ENCODE data around the gene PLA2G4E.

The PLA2G4E gene

DNA sequence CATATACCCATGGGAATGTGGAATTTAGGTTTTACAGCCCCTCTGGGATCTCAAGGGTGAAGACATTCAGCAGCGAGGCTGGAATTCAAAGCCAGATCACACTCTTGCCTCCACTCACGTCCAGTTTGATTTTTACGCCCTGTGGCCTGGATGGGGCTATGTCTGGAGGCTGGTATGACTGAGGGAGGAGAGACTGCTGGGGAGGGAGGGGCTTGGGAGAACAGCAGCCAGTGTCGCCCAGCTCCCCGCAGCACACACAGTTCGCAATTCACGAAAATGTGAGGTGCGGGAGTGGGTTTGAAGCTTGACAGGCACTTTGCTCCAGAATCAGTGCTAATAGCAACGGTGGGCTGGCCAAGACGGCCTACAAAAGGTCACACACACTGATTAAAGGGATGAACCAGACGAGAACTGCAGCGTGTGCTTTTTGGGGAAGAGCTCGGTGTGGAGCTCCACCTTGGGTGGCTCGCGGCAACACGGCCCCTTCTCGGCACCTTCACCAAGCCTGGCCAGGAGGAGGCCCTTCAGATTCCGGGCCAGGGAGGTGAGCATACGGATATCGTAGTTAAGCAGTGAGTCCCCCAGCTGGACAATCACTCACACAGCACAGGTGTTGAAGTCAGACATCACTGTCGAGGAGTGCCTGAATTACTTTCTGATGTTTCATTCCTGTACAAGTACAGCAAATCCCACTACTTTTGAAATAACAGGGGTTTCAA is 64.9 kb downstream of the PLA2G4E start:
- DNase-seq (ENCODE audit: low spot score), result no peak

DNA sequence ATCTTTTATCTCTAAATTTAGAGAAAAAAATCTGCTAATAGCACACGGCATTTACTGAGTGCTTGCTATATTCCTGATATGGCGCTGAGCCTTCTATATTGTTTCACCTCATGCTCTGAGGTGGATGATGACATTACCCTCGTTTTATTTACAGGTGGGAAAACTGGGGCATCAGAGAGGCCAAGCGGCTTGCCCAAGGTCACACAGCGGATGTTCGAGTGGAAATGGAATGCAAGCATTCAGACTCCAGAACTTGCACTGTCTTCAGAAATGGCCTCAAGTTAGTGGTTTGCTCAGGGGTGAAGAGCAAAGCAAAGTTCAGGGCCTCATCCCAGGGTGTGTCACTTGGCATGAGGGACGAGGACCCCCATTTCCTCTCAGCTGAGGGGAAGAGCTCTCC is 65.7 kb downstream of the PLA2G4E start:
- no peak for DNase-seq (ENCODE audit: low spot score)

DNA sequence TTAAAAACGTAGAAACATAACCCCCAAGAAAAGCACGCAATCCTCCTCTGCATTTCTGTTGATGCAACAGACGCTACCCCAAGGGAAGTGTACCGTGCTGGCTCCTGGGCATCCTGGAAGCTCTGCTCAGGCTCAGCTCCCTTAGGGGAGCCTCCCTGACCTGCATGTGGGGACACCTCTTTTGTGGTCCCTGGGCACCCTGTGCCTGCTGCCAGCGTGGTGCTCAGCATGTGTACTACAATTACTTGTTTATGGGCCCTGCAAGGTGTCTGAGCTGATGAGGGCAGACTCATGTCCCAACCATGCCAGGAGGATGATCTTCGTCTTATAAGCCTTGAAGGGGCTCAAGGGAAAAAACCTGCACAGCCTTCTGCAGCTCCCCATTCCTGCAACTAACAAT is 66.8 kb downstream of the PLA2G4E start:
- DNase-seq (ENCODE audit: low spot score), result no peak

DNA sequence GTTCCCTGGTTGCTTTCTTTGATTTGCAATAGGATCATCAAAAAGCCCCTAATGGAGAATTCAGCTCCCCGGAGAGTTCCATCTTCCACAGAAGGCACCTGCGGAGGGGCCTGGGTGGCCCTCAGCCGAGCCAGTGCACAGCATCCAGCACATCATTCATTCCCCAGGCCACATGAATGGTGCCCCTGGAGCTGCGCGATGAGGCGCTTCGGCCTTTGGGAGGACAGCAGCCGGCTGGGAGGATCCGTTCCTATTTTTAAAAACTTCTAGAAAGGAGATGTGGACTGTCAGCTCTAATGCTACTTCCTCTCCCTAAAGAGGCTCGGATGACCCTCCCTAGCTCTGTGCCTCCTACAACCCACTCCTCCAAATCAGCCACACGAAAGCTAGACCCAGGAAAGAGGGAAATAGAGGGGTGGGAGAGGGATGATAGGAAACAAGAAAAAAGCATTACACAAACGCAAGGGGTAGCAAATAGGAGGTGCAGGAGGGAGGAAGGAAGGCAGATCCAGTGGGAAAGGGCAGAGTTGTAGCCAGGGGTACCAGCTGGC is 68.8 kb downstream of the PLA2G4E start:
- no peak for DNase-seq (ENCODE audit: low spot score)

DNA sequence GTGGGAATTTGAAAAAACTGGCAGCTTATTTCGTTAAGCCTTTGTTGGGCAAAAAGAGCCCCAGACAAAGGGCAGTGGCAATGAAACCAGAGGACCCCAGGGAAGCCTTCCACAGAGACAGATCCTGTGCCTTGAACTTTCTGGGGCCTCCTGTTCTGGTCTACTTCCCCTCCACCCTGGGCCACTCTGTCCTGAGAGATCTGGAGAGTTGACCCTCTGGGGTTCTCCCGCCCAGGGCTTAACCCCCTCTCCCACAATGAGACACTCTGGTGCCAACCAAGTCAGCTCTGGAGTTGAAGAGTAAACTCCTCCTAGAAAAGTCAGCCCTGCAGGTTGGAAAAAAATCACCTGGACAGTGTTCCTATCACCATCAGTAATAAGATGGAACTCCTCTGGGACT is 69.3 kb downstream of the PLA2G4E start:
- DNase-seq (ENCODE audit: low spot score), result no peak

GRCh38 chr15:41950489-41950888 is 70.4 kb downstream of the PLA2G4E start:
- no peak for DNase-seq (ENCODE audit: low spot score)

GRCh38 chr15:41950127-41950483 is 70.7 kb downstream of the PLA2G4E start:
- DNase-seq (ENCODE audit: low spot score), result no peak

GRCh38 chr15:41949401-41950126 is 71.3 kb downstream of the PLA2G4E start:
- no peak for DNase-seq (ENCODE audit: low spot score)

DNA sequence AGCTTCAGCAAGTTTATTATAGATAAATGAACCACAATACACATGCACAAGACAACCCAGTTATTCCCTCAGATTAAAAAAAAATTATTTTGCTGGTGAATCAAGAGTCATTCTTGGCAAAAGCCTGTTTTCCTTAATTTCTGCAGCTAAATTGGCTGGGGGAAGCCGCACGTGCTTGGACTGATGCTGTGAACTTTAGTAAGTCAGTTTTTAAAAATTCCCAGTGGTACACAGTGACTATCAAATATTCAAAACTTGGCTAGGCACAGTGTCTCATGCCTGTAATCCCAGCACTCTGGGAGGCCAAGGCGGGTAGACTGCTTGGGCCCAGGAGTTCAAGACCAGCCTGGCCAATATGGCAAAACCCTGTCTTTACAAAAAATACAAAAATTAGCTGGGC is 72.4 kb downstream of the PLA2G4E start:
- DNase-seq (ENCODE audit: low spot score), result no peak

DNA sequence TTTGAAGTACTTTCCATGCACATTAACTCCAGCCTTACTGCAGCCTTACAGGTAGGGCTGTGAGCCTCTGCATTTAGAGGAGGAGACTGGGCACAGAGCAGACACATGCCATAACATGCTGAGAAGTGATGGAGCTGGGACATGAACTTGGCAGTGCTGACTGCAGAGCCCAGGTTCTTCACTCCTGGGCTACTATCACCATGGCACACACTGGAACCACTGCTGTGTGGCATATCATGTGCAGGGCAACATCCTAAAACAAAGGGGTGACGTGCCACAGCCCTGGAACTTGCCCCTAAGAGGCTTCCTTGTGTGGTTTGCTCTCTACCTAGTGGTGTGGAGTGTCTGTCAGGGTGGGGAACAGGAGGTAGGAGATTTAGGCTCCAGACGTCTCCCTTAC is 73.9 kb downstream of the PLA2G4E start:
- DNase-seq (ENCODE audit: low spot score), result no peak

- no peak for DNase-seq (ENCODE audit: low spot score)
Measured at GRCh38 chr15:41945731-41946130, 75.1 kb downstream of the PLA2G4E start.

DNA sequence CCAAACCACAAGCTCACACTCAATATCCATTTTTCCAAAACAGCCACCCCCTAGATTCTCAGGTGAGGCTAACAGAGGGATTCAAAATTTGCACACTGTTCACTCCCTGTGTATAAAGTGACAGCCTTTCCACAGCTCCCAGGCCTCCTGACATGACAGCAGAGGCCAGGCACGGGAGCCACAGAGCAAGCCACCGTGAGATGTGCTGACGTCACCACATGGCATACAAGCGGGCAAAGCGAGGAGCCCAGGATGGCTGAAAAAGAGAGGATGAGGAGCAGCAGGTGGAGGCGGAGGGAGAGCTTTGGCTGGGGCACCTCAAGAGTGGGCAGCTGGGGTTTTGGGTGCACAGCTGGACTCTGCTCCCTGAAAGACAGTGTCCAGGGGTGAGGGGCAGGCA is 75.6 kb downstream of the PLA2G4E start:
- DNase-seq (ENCODE audit: low spot score), result no peak

DNA sequence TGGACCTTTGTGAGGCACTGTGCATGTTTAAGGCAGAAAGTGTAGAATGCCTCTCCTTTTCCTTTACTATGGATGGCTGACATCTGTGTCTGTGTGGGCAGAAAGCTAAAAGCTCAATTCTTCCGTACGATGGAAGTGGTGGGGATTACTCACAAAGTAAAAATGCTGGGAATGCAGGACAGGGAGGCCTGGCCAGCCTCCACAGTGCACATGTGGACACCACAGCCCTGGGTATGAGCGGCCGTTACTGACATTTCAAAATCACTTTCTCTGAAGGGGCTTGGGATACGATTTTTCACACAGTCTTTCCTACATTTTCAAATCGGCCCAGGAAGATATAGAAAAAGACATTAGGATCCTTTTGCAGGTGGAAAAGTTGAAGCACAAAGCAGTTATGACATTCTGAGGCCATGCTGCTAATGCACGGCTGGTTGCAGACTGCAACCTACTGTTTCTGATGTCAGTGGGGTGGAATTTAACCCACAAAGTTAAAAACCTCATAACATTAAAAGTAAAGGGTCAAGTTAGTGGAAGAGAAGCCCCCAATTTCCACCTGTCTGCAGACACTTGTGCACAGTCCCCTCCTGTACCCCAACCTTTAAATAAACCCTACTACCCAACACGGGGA is 76.4 kb downstream of the PLA2G4E start:
- DNase-seq (ENCODE audit: low spot score), result no peak

DNA sequence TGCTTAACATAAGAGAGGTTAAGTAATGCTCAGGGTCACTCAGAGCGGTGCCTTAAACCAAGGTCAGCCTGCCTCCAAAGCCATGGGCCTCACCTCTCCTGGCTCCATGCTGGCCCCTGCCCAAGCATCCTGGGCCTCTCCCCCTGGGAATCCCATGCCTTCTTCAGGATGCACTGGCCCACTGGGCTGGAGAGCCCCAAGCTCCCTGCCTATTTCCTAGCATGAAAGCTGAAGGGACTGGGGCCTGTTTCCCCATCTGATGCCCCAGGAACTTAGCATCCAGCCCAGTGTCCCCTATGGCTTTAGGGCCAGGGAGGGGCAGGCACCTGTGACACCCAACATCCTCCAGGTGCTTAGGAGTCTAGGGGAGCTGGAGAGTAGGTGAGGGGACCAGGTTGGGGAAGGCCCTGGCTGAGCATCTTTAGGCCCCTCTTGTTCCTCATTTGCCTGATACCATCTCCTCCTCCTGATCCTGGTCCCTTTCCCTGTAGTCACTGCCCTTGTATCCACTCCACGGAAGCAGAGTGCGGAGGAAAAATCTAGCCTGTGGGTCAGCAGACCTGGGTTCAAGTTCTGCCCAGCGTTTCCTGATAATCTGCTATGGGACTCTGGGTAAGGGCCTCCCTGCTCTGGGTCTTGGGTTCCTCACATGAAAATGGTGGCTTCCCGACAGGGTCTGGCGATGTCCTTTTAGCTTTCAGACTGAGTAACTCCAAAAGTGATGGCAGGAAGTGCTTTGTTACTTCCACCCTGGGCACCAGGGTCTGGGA is 77.1 kb downstream of the PLA2G4E start:
- no peak for DNase-seq (ENCODE audit: low spot score)

- no peak for DNase-seq (ENCODE audit: low spot score)
Measured at GRCh38 chr15:41942886-41943285, 78.0 kb downstream of the PLA2G4E start.

GRCh38 chr15:41941644-41942415 is 79.0 kb downstream of the PLA2G4E start:
- DNase-seq (ENCODE audit: low spot score), result no peak

DNA sequence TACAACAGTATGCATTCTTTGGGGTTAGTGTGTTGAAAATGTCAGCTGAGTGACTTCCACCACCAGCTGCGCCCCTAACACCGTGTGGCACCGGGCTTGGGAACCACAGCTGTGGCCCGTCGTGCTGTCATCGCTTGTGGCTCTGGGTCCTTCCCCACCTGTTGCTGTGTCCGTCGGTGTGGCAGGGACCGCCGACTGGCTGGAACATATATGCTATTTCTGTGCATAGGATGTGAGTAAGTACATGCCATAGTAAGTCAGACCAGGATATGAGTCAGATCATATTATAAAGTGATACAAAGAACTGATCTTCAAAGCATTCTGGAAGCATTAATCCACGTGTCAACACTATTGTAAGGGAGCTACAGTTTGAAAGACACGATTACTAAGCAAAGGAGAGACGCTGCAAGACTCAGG is 80.4 kb downstream of the PLA2G4E start:
- no peak for DNase-seq (ENCODE audit: low spot score)

DNA sequence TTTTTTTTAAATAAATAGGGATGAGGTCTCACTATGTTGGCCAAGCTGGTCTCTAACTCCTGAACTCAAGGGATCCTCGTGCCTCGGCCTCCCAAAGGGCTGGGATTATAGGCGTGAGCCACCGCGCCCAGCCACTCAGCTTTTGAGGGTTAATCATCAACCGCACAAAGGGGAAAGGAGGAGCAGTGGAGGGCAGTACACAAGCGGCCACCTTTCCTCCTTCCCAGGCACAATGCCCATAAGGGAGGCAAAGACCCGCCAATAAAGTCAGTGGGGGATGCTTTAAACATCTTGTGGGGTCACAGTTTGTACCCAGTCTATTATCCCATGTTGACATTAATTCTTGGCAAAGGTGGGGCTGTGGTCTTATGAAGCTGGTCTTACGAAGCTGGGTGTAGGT is 80.9 kb downstream of the PLA2G4E start:
- DNase-seq (ENCODE audit: low spot score), result no peak

DNA sequence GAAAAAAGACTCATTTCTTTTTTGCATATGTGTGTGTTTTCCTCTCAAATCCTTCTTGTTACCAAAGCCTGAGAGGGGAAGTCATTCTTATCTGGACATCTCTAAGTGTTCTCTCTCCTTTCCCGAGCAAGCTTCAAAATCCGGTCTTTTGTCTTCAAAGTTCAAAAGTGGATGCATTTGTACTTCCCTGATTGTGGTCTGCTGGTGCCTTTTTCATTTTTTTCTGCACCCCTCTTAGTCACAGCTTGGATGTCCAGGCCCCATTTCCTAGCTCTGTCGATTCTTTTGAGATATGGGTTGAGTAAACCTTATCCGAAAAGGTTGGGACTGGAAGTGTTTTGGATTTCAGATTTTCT is 83.3 kb downstream of the PLA2G4E start:
- no peak for DNase-seq (ENCODE audit: low spot score)

DNA sequence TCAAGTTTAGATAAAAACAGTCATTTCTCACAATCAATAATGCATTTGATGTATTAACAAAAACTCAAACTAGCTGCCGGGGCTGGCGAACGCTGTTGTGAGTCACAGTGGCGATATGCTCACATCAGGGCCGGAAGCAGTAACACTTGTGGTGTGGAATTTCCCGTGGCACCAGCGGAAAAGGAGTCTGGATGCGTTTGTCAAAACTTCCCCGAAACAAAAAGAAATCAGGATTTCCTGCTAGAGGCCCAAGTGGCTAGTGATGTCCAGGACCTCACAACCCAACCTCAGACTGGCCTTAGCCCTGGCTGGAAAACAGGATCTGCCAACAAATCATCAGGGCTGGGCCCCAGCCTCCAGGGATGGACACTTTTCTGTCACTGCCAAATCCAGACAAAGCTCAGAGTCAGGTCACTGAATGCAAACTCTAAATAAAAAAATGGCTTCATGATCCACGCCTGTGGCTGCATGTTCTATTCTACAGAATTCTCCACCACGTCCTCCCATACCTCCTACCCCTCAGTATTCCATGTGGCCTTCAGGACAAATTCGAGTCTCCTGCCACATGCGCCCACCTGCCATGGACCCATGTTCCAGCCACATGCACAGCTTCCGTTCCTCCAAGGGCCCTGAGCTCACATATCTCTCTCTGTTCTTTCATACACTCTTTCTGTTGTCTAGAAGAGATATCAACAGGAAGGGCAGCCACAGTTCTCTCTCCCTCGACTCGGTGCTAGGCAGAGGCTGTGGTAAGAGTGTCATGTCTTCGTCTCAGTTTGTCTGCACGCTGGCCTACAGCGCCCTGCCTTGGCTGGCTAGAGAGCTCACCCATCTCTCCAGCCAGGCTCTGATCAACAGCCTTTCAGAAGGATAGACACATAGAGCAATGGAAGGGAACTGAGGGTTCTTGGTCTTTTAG is 83.9 kb downstream of the PLA2G4E start:
- no peak for DNase-seq (ENCODE audit: low spot score)

DNA sequence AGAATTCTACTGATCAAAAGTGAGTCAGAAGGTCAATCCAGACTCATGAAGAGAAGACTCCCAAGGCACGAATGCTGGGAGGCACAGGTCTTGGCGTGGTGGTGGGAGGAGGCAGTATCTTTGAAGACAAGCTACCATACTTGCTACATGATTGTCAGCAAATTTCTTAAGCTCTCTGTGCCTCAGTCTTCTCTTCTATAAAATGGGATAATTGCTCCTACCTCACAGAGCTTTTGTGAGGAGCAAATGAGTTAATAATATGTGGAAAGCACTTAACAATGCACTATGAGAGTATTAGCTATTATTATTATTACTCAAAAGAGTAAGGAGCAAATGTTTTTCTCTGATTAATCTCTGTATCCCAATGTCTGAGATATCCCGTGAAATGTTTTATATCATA is 84.7 kb downstream of the PLA2G4E start:
- no peak for DNase-seq (ENCODE audit: low spot score)
